HG02763 (cell line): ENCODE results near the gene PRSS1.
"Not testable (repeated sequence)": the region's sequence is repeated elsewhere in the genome, so short reads cannot be mapped to it uniquely, and the experiment has no call there.

ENCODE experiments used
- ATAC-seq: cut with Tn5 transposase; IDR thresholded peaks from one replicate; pipeline ENCODE4 v1.9.1; 2021; ENCODE audit warnings: mild to moderate bottlenecking, moderate library complexity; ENCODE audit not compliant: unreplicated experiment

PRSS1 gene

GRCh38 chr7:142745745-142746144, 3.5 kb upstream of the PRSS1 start:
- no peak for ATAC-seq

- no peak for ATAC-seq
These were observed 3.0 kb upstream of the PRSS1 start for GRCh38 chr7:142746264-142746663.

- not testable (repeated sequence) for ATAC-seq
These were observed 862 bp upstream of the PRSS1 start for GRCh38 chr7:142748410-142748809.

- ATAC-seq = no peak
These were observed 1.2 kb downstream of the PRSS1 start for GRCh38 chr7:142750321-142750938.

GRCh38 chr7:142751526-142752175, 2.4 kb downstream of the PRSS1 start:
- not testable (repeated sequence) for ATAC-seq

GRCh38 chr7:142752376-142753225, 3.3 kb downstream of the PRSS1 start:
- ATAC-seq = no peak

- no peak for ATAC-seq
These were observed 4.1 kb downstream of the PRSS1 start for GRCh38 chr7:142753366-142753765.

- ATAC-seq = not testable (repeated sequence)
These were observed 4.7 kb downstream of the PRSS1 start for GRCh38 chr7:142753925-142754491.

- ATAC-seq = no peak
These were observed 5.7 kb downstream of the PRSS1 start for GRCh38 chr7:142754681-142755575.

- ATAC-seq = not testable (repeated sequence)
These were observed 9.0 kb downstream of the PRSS1 start for GRCh38 chr7:142758312-142758711.

- ATAC-seq = no peak
These were observed 10.2 kb downstream of the PRSS1 start for GRCh38 chr7:142759433-142759832.

GRCh38 chr7:142760071-142760642, 10.9 kb downstream of the PRSS1 start:
- no peak for ATAC-seq

GRCh38 chr7:142761606-142762005, 12.3 kb downstream of the PRSS1 start:
- ATAC-seq = not testable (repeated sequence)

GRCh38 chr7:142762104-142762503, 12.8 kb downstream of the PRSS1 start:
- no peak for ATAC-seq

GRCh38 chr7:142767451-142767850, 18.2 kb downstream of the PRSS1 start:
- ATAC-seq = no peak

GRCh38 chr7:142767861-142768260, 18.6 kb downstream of the PRSS1 start:
- ATAC-seq = no peak

- not testable (repeated sequence) for ATAC-seq
These were observed 19.6 kb downstream of the PRSS1 start for GRCh38 chr7:142768885-142769284.

- ATAC-seq = no peak
These were observed 21.5 kb downstream of the PRSS1 start, which contains the start of gene PRSS2 for GRCh38 chr7:142770661-142771352. Gene PRSS2 (plus strand): TSS chr7:142770970. CDS start chr7:142770983, 13 bp downstream.

- ATAC-seq = peak; percentile 86
These were observed 22.1 kb downstream of the PRSS1 start for GRCh38 chr7:142771353-142771723.
